ENCODE results near the gene COL20A1.
"Not testable (repeated sequence)": the region's sequence is repeated elsewhere in the genome, so short reads cannot be mapped to it uniquely, and the experiment has no call there.

The COL20A1 gene

DNA sequence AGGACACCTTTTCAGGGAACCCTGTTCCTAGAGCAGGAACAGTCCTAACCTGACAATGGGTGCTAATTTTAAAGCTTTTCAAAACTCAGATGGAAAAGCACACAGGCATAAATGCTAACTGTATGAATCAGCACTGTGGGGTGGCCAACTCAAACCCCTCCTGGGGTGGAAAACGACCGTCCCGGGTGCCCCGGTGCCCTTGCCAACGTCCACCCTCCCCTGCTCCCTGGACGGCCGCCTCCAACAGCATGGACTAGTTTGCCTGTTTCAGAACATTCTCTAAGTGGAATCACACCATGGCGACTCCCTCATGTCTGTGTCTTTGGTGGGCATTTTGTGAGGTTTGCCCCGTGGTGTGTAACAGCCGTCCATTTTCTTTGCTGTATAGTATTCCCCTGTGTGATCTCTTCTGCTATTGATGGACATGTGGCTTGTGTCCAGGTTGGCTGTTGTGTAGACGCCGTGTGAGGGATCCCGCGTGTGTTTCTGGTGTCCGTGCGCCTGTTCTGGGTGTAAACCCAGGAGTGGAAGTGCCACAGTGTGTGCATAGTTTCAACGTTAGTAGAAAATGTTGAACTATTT, 5.8 kb downstream of the COL20A1 start:
- DNase-seq (ENCODE audit: extremely low read depth, low read depth): no peak
- no peak for TF ChIP-seq CTCF (IDR thresholded peaks at IDR 0.05; ENCODE audit: low read depth, low read length, missing control alignments)
- no peak overlapping the region for H3K4me3 ChIP-seq (replicated peaks; ENCODE audit: low read depth, low read length)

DNA sequence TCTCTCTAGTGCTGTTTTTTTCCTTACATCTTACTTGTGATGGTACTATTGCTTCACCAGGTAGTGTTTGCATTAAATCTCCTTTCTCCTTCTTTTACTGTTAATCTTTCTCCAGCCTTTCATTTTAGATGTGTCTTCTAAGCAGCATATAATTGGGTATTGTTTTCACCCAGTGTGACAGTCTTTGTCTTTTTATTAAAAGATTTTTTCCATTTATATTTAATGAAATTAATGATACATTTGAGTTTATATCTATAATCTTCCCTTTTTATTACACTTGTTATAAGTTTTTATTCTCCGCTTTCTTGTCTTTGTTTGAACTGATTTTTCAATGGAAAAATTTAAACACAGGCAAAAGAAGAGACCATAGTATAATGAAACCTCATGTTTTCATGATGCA, 8.7 kb downstream of the COL20A1 start:
- no peak for TF ChIP-seq CTCF (IDR thresholded peaks at IDR 0.05; ENCODE audit: low read depth, low read length, missing control alignments)
- no peak for DNase-seq (ENCODE audit: extremely low read depth, low read depth)
- H3K4me3 ChIP-seq (replicated peaks; ENCODE audit: low read depth, low read length): no peak overlapping the region

GRCh38 chr20:63303095-63303666, 10.2 kb downstream of the COL20A1 start:
- no peak for TF ChIP-seq CTCF (IDR thresholded peaks at IDR 0.05; ENCODE audit: low read depth, low read length, missing control alignments)
- DNase-seq (ENCODE audit: extremely low read depth, low read depth): no peak
- H3K4me3 ChIP-seq (replicated peaks; ENCODE audit: low read depth, low read length): no peak overlapping the region

GRCh38 chr20:63305393-63305792, 12.4 kb downstream of the COL20A1 start:
- no peak for TF ChIP-seq CTCF (IDR thresholded peaks at IDR 0.05; ENCODE audit: low read depth, low read length, missing control alignments)
- no peak overlapping the region for H3K4me3 ChIP-seq (replicated peaks; ENCODE audit: low read depth, low read length)
- no peak for DNase-seq (ENCODE audit: extremely low read depth, low read depth)

- H3K4me3 ChIP-seq (replicated peaks; ENCODE audit: low read depth, low read length); DNase-seq (ENCODE audit: extremely low read depth, low read depth): not testable (repeated sequence)
Measured at GRCh38 chr20:63305933-63306672, 13.1 kb downstream of the COL20A1 start.

GRCh38 chr20:63306673-63307537, 13.9 kb downstream of the COL20A1 start:
- no peak overlapping the region for H3K4me3 ChIP-seq (replicated peaks; ENCODE audit: low read depth, low read length)
- no peak for DNase-seq (ENCODE audit: extremely low read depth, low read depth)
- no peak for TF ChIP-seq CTCF (IDR thresholded peaks at IDR 0.05; ENCODE audit: low read depth, low read length, missing control alignments)

All from HFF-Myc (cell line).